Kidney epithelial cell (primary cell): ENCODE measurements around the gene PRRT3. TPM values are rescaled to one million over a fixed set of nuclear protein-coding genes. Genes with fewer than 3 reads are reported as not detected.

ENCODE experiments used
- DNase-seq: peaks from one replicate; pipeline ENCODE4 v3.0.0-alpha.2; 2010; ENCODE audit warnings: low read depth
- H3K27me3 ChIP-seq: 2 replicates; pipeline ENCODE4 v1.6.0; 2011; ENCODE audit warnings: low read length; ENCODE audit not compliant: control insufficient read depth, insufficient read depth
- H3K36me3 ChIP-seq: 2 replicates; pipeline ENCODE4 v1.5.1; 2011; ENCODE audit warnings: low read length; ENCODE audit not compliant: control insufficient read depth, insufficient read depth
- H3K4me3 ChIP-seq: 2 replicates; pipeline ENCODE4 v1.5.1; 2011; ENCODE audit warnings: low read depth, mild to moderate bottlenecking, control low read depth, low read length
- total RNA-seq: library from RNA; depleted of rRNA; stranded (reverse); fragments of >200 nt; gene quantifications from 2 replicates; pipeline ENCODE4 v1.2.3, GENCODE V29; 2015
- TF ChIP-seq, protein P1 (sequence below): IDR thresholded peaks from 2 replicates; pipeline ENCODE4 v1.5.1; 2011; ENCODE audit warnings: mild to moderate bottlenecking, moderate library complexity, low read length, control low read depth, inconsistent platforms; ENCODE audit not compliant: insufficient read depth, poor library complexity, severe bottlenecking

PRRT3 gene
- total RNA-seq, 1 donor from 2014 or later: 2.1 TPM

- Histone ChIP-seq H3K27me3 (no peaks in the 10 kb centered on the region), H3K36me3 (no peaks in the 10 kb centered on the region), H3K4me3 (no peak overlapping the region)
- DNase-seq: no peak
- TF ChIP-seq, protein P1, sequence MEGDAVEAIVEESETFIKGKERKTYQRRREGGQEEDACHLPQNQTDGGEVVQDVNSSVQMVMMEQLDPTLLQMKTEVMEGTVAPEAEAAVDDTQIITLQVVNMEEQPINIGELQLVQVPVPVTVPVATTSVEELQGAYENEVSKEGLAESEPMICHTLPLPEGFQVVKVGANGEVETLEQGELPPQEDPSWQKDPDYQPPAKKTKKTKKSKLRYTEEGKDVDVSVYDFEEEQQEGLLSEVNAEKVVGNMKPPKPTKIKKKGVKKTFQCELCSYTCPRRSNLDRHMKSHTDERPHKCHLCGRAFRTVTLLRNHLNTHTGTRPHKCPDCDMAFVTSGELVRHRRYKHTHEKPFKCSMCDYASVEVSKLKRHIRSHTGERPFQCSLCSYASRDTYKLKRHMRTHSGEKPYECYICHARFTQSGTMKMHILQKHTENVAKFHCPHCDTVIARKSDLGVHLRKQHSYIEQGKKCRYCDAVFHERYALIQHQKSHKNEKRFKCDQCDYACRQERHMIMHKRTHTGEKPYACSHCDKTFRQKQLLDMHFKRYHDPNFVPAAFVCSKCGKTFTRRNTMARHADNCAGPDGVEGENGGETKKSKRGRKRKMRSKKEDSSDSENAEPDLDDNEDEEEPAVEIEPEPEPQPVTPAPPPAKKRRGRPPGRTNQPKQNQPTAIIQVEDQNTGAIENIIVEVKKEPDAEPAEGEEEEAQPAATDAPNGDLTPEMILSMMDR: no peak
These were observed 2.6 kb downstream of the PRRT3 start for GRCh38 chr3:9949626-9950025.

- TF ChIP-seq, protein P1: no peak
- Histone ChIP-seq H3K4me3 (no peak overlapping the region), H3K27me3 (no peaks in the 10 kb centered on the region), H3K36me3 (no peaks in the 10 kb centered on the region)
- no peak for DNase-seq
These were observed 3.1 kb downstream of the PRRT3 start for GRCh38 chr3:9949115-9949514.

DNA sequence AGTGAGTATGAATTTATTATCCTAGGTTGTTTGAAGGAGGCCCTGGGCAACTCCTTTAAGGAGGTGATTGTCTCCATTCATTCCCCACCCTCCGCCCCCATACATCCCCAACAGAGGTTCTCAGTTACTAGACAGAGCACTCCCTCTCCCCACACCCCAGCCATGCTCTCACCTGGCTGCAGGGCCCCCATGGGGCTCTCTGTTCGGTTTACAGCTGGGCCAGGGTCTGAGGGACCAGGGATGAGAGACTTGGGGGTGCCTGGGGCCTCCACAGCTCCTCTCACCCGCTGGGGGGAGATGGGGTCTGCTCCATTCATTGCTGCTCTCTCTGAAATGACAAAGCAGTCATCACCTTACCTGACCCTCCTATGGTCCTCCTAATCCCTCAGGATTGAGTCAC lies 3.6 kb downstream of the PRRT3 start:
- no peak for DNase-seq
- Histone ChIP-seq H3K36me3 (no peaks in the 10 kb centered on the region), H3K27me3 (no peaks in the 10 kb centered on the region), H3K4me3 (no peak overlapping the region)
- TF ChIP-seq, protein P1: no peak

DNA sequence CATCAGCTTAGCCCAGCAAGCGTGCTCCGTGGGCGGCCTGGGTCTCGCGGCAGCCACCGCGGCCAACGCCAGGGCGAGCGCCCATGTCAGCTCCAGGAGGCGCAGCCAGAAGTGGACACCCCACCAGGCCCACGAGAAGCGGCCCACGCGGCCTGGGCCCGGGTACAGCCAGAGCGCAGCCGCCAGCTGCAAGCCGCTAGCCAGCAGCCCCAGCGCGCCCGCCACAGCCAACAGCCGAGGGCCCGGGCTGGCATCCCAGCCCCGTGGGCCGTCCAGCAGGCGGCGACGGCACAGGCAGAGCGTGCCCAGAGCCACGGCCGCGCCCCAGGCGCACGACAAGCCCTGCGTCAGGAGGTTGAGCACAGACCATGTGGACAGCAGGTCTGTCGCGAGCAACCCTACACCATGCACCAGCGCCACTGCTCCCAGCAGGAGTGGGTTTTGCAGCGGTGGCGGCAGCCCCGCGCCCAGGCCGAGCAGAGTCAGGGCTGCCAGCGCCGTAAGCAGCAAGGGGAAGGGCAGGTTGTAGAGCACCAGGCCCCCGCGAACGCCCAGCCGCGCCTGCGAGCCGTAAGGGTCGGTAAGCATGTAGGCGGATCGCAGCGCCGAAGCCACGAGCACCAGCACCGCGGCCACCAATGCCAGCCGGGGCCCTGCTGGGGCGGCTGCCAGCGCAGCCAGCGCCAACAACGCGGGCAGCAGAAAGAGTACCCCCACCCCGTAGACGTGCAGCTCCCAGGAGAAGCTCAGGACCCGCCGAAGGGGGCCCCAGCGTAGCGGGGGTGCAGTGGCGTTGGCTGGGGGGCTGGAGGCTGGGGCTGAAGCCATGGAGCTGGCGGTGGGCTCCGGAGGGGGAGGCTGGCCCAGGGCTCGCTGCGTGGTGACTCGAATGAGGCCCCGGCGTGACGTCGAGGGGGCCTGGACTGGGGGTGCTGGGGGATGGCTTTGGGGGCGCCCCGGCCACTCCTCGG lies 4.9 kb downstream of the PRRT3 start:
- H3K4me3 ChIP-seq: peak overlapping the region; percentile 50
- no peak for DNase-seq
- TF ChIP-seq, protein P1: peak; percentile 26
- peaks cover 2% of the 10 kb centered on the region for H3K36me3 ChIP-seq
- H3K27me3 ChIP-seq: no peaks in the 10 kb centered on the region

GRCh38 chr3:9946112-9947024 lies 5.8 kb downstream of the PRRT3 start:
- TF ChIP-seq, protein P1: peak; percentile 21
- Histone ChIP-seq H3K36me3 (peaks cover 2% of the 10 kb centered on the region), H3K27me3 (no peaks in the 10 kb centered on the region), H3K4me3 (peak overlapping the region; percentile 50)
- peak; percentile 59 for DNase-seq
